ENCODE data around the gene NOL7. TPM values are rescaled to one million over a fixed set of nuclear protein-coding genes. Genes with fewer than 3 reads are reported as not detected.

Gene NOL7
- total and polyA plus RNA-seq, 2 of the 8 experiments (the other 6 are each of a cell fraction or from before 2014, with no cell fraction given), result 16.4 to 70.4 TPM

- H2AK5ac ChIP-seq (ENCODE audit: low read depth, low read length), result no peak overlapping the region
- H3K9me3 ChIP-seq (ENCODE audit: insufficient read depth in 2 of 2, low read depth in 1 of 2, low read length in 1 of 2), result no peaks in the 10 kb centered on the region
- H4K5ac ChIP-seq (ENCODE audit: insufficient read length, low read depth, low read length), result peak overlapping the region; percentile 51
- WGBS, 2 experiments (ENCODE audit: extremely low coverage in 1 of 2, insufficient coverage in 1 of 2, insufficient read length in 1 of 2, insufficient replicate concordance in 2 of 2, low coverage in 1 of 2, low lambda C conversion rate in 2 of 2, missing lambda C conversion rate in 1 of 2), result 40% methylated on average over 4 of the region's 4 CpGs; no CpG with 5 or more reads in 1 of the 2 experiments
- no peak overlapping the region for H4K8ac ChIP-seq (ENCODE audit: extremely low read depth, insufficient read depth, low read length)
- H3K4me1 ChIP-seq (replicated peaks in 1 of 4; ENCODE audit: control insufficient read depth in 3 of 4, insufficient read depth in 4 of 4, low read length in 3 of 4), result peaks cover 0 to 12% (median 2%) of the 10 kb centered on the region in 4 experiments; a peak in 2 of 7 replicates
- DNase-seq (ENCODE audit: low read depth in 1 of 2, low spot score in 2 of 2), result no peak
- H2BK120ac ChIP-seq (replicated peaks; ENCODE audit: low read depth, low read length), result no peak overlapping the region
- H3K27ac ChIP-seq (ENCODE audit: low read depth, low read length), result 0 out of 2 replicates have a peak overlapping the region, but pooled peaks have one; percentile 18
- no peaks in the 10 kb centered on the region for H4K20me1 ChIP-seq (replicated peaks in 1 of 2; ENCODE audit: control insufficient read depth in 1 of 2, insufficient read depth in 2 of 2, low read length in 2 of 2)
- CTCF ChIA-PET (ENCODE audit: partially characterized antibody), result interaction anchor here (0.6 to 1.0 kb wide), 3 partner anchors 20 to 98 kb away, joined by 3 to 4 read pairs (median 3); partner anchors contain the start of gene NOL7
- H2BK20ac ChIP-seq (ENCODE audit: low read length), result no peak overlapping the region
- no peak overlapping the region for H2AFZ ChIP-seq (ENCODE audit: low read length)
- H4K91ac ChIP-seq (replicated peaks; ENCODE audit: insufficient read length, low read length), result no peak overlapping the region
- H3K4me2 ChIP-seq (ENCODE audit: insufficient read depth in 1 of 2, low read depth in 2 of 2, low read length in 2 of 2), result peak overlapping the region in 1 of 2 experiments; percentile 45; a peak in 2 of 4 replicates
- H3K79me2 ChIP-seq (ENCODE audit: control insufficient read depth in 1 of 2, insufficient read depth in 2 of 2, low read length in 2 of 2), result no peaks in the 10 kb centered on the region
- no peak overlapping the region for H3K14ac ChIP-seq (ENCODE audit: insufficient read length)
- H3K56ac ChIP-seq (replicated peaks; ENCODE audit: insufficient read length, low read depth, low read length), result no peak overlapping the region
- H3K79me1 ChIP-seq (ENCODE audit: low read depth, low read length), result no peaks in the 10 kb centered on the region
- no peak overlapping the region for H3K4me3 ChIP-seq (ENCODE audit: extremely low read depth in 1 of 4, insufficient read depth in 2 of 4, low read depth in 3 of 4, low read length in 4 of 4)
- no peak overlapping the region for H2BK12ac ChIP-seq (ENCODE audit: low read depth, low read length)
- no peaks in the 10 kb centered on the region for H3K23me2 ChIP-seq (ENCODE audit: low read depth, low read length)
- no peak overlapping the region for H2BK5ac ChIP-seq (ENCODE audit: low read depth, low read length)
- peak; percentile 79 for FAIRE-seq
- H3K9ac ChIP-seq (replicated peaks in 1 of 4; ENCODE audit: extremely low read depth in 1 of 4, low read depth in 3 of 4, low read length in 3 of 4), result no peak overlapping the region
- H3K23ac ChIP-seq (ENCODE audit: insufficient read length), result no peak overlapping the region
- H3K27me3 ChIP-seq (replicated peaks in 1 of 4; ENCODE audit: control insufficient read depth in 3 of 4, extremely low read depth in 1 of 4, insufficient read depth in 3 of 4, low read length in 3 of 4), result no peaks in the 10 kb centered on the region
- H2BK15ac ChIP-seq (ENCODE audit: low read length), result no peak overlapping the region
- H3K18ac ChIP-seq (ENCODE audit: extremely low read depth, low read length), result no peak overlapping the region
- POLR2A ChIA-PET (ENCODE audit: partially characterized antibody), result interaction anchor here (1.0 to 1.5 kb wide), 2 partner anchors 21 to 308 kb away, joined by 4 read pairs; partner anchors contain the start of genes NOL7 and TBC1D7
- H3K4ac ChIP-seq (replicated peaks; ENCODE audit: insufficient read length, low read depth, low read length), result no peak overlapping the region
- peaks cover 2 to 31% (median 10%) of the 10 kb centered on the region in 4 experiments; a peak in 5 of 8 replicates for H3K36me3 ChIP-seq (ENCODE audit: control insufficient read depth in 2 of 4, insufficient read depth in 4 of 4, low read length in 3 of 4)
These were observed 21.0 kb downstream of the NOL7 start for GRCh38 chr6:13635948-13636658.
